ENCODE results near the gene SHISA6.

GRCh38 chr17:11559601-11560000 lies 318.6 kb downstream of the SHISA6 start:
- TF ChIP-seq CTCF (conservative IDR thresholded peaks at IDR 0.05 in 1 of 2, IDR thresholded peaks at IDR 0.05 in 1 of 2; ENCODE audit: low read depth in 1 of 2, low read length in 2 of 2) (no peak), EZH2 (IDR thresholded peaks at IDR 0.05; ENCODE audit: low read length, missing control alignments) (no peak)

Measured in fibroblast of lung (primary cell).